K562 (cell line): ENCODE results near the gene NAIF1. TPM values are rescaled to one million over a fixed set of nuclear protein-coding genes. Genes with fewer than 3 reads are reported as not detected.

Source experiments
- ATF2 ChIP-seq: sonication (generic); formaldehyde crosslinking; IDR thresholded peaks from 2 replicates; pipeline ENCODE4 v1.8.1; 2022; ENCODE audit warnings: missing genetic modification reagents
- CC2D1A ChIP-seq: fragments of 450-650 bp; IDR thresholded peaks from 2 replicates; pipeline ENCODE4 v1.6.1; 2017; ENCODE audit warnings: mild to moderate bottlenecking
- CTCF ChIP-seq, 3 experiments: IDR thresholded peaks in 2 of 3; conservative IDR thresholded peaks in 1 of 3; 2 replicates each; pipeline ENCODE4 v1.5.1; 2011 to 2012; ENCODE audit warnings: low read length in 3 of 3, mild to moderate bottlenecking in 3 of 3, control low read depth in 2 of 3, improper control_type of control experiment in 1 of 3, inconsistent platforms in 1 of 3, low read depth in 1 of 3, mixed read lengths in 1 of 3, moderate library complexity in 1 of 3; ENCODE audit not compliant: insufficient read depth in 2 of 3
- EGR1 ChIP-seq: fragments of 450-650 bp; conservative IDR thresholded peaks from 2 replicates; pipeline ENCODE4 v1.6.1; 2017; ENCODE audit warnings: mild to moderate bottlenecking
- FOXP1 ChIP-seq: sonication (generic); formaldehyde crosslinking; IDR thresholded peaks from 2 replicates; pipeline ENCODE4 v1.8.0; 2022; ENCODE audit warnings: mild to moderate bottlenecking, missing genetic modification reagents
- GTF3C2 ChIP-seq: IDR thresholded peaks from 3 replicates; pipeline ENCODE4 v1.6.1; 2011; ENCODE audit warnings: borderline replicate concordance, mild to moderate bottlenecking, moderate library complexity; ENCODE audit not compliant: insufficient read length; ENCODE audit errors: extremely low read depth
- HNRNPH1 ChIP-seq: fragments of 200-400 bp; formaldehyde crosslinking; optimal IDR thresholded peaks from 2 replicates; pipeline ENCODE3; 2017; ENCODE audit warnings: low read depth, mild to moderate bottlenecking, low read length, moderate library complexity
- HOMEZ ChIP-seq: fragments of 250-450 bp; sonication (Bioruptor Pico); IDR thresholded peaks from 2 replicates; pipeline ENCODE4 v1.4.0; 2020; ENCODE audit warnings: mild to moderate bottlenecking, moderate library complexity
- MAFF ChIP-seq: IDR thresholded peaks from 2 replicates; pipeline ENCODE4 v1.6.1; 2012; ENCODE audit warnings: low read length, improper control_type of control experiment
- NFRKB ChIP-seq: fragments of 450-650 bp; IDR thresholded peaks from 2 replicates; pipeline ENCODE4 v1.6.1; 2016; ENCODE audit warnings: low read depth
- POLR2AphosphoS2 ChIP-seq: IDR thresholded peaks from 2 replicates; pipeline ENCODE4 v1.6.1; 2012; ENCODE audit warnings: low read length, improper control_type of control experiment
- RBFOX2 ChIP-seq: fragments of 200-400 bp; formaldehyde crosslinking; IDR thresholded peaks from 2 replicates; pipeline ENCODE4 v1.6.1; 2017; ENCODE audit warnings: low read depth, mild to moderate bottlenecking, low read length, moderate library complexity
- SNAPC5 ChIP-seq: fragments of 250-450 bp; sonication (Bioruptor Pico); IDR thresholded peaks from 2 replicates; pipeline ENCODE4 v1.8.0; 2021; ENCODE audit warnings: moderate library complexity, mild to moderate bottlenecking, inconsistent platforms
- SRSF9 ChIP-seq: fragments of 200-400 bp; formaldehyde crosslinking; IDR thresholded peaks from 2 replicates; pipeline ENCODE4 v1.6.1; 2017; ENCODE audit warnings: low read depth, low read length, borderline replicate concordance
- ZNF274 ChIP-seq: IDR thresholded peaks from 2 replicates; pipeline ENCODE4 v1.6.1; 2011; ENCODE audit warnings: low read depth, mild to moderate bottlenecking, low read length, moderate library complexity, borderline replicate concordance
- ZNF398 ChIP-seq: fragments of 250-450 bp; sonication (Bioruptor Pico); IDR thresholded peaks from 2 replicates; pipeline ENCODE4 v1.8.0; 2021; ENCODE audit warnings: moderate library complexity, mild to moderate bottlenecking, inconsistent platforms
- polyA plus RNA-seq, 8 experiments: library from polyadenylated mRNA; depleted of rRNA in 4 of 8; stranded (reverse) in 5 of 8; unstranded in 3 of 8; fragments of >200 nt; fragmentation: Nextera tagmentation in 2 of 8; fragmentation: Illumina TruSeq in 1 of 8; extraction: Ambion mirVana in 2 of 8; extraction: Trizol in 1 of 8; gene quantifications; 2 replicates each; pipeline versions ENCODE4 v1.2.1 to v1.2.3, GENCODE V29; 2011 to 2014; ENCODE audit warnings: inconsistent platforms in 1 of 8, missing spikeins in 1 of 8
- total RNA-seq, 7 experiments: library from RNA; depleted of rRNA in 6 of 7; stranded (reverse); fragments of >200 nt in 6 of 7; fragmentation: Illumina TruSeq in 2 of 7; extraction: Trizol in 2 of 7; gene quantifications; 2 replicates each; pipeline versions ENCODE4 v1.2.1 to v1.2.3, GENCODE V29; 2011 to 2021; ENCODE audit warnings: low replicate concordance in 1 of 7

NAIF1 gene
- total and polyA plus RNA-seq, 9 of the 15 experiments (the other 6 are each of a cell fraction or from before 2014, with no cell fraction given), result 4.8 to 26.6 (median 17.2) TPM

- TF ChIP-seq NFRKB (peak; percentile 37; the same call in 1 of the 2 replicates), HOMEZ (CRISPR knock-in tag) (no peak), GTF3C2 (no peak), SRSF9 (no peak), MAFF (no peak; the same call in 1 of the 2 replicates), ZNF398 (CRISPR knock-in tag) (no peak), HNRNPH1 (no peak), CTCF (IDR thresholded peaks at IDR 0.05 in 2 of 3, conservative IDR thresholded peaks at IDR 0.05 in 1 of 3; ENCODE audit: insufficient read depth in 2 of 3, low read depth in 1 of 3, low read length in 3 of 3) (no peak), CC2D1A (no peak; the same call in 1 of the 2 replicates), ZNF274 (no peak), SNAPC5 (no peak), ATF2 (CRISPR knock-in tag) (no peak), FOXP1 (CRISPR knock-in tag) (no peak), EGR1 (no peak), RBFOX2 (peak; percentile 40), POLR2AphosphoS2 (no peak)
Observed at GRCh38 chr9:128078504-128079434, 11.6 kb upstream of the NAIF1 start (continued).
